Omental fat pad (tissue), 4 donors: ENCODE measurements around the gene CEMIP. TPM values are rescaled to one million over a fixed set of nuclear protein-coding genes. Genes with fewer than 3 reads are reported as not detected.

Experiments
- ATAC-seq: fragments of 150-250 bp; one replicate; pipeline ENCODE4 v1.9.1; 2016; ENCODE audit warnings: mild to moderate bottlenecking, moderate library complexity; ENCODE audit not compliant: low FRiP score
- DNase-seq: peaks from one replicate; pipeline ENCODE4 v3.0.0-alpha.2; 2019; ENCODE audit warnings: low spot score
- total RNA-seq, 4 donors: library from RNA; depleted of rRNA; stranded (reverse); fragments of >200 nt; gene quantifications; one replicate each; pipeline ENCODE4 v1.1.0, GENCODE V29; 2016
- TF ChIP-seq, protein P1 (sequence below), 3 donors: fragments of 450-650 bp; IDR thresholded peaks; one replicate each; pipeline ENCODE4 v1.5.1; 2016 to 2017; ENCODE audit warnings: antibody characterized with exemption in 3 of 3, mild to moderate bottlenecking in 3 of 3, moderate library complexity in 2 of 3

CEMIP gene
- total RNA-seq, 4 donors from 2014 or later = 0.19 to 9.5 (median 1.2) TPM; not detected in 1

DNA sequence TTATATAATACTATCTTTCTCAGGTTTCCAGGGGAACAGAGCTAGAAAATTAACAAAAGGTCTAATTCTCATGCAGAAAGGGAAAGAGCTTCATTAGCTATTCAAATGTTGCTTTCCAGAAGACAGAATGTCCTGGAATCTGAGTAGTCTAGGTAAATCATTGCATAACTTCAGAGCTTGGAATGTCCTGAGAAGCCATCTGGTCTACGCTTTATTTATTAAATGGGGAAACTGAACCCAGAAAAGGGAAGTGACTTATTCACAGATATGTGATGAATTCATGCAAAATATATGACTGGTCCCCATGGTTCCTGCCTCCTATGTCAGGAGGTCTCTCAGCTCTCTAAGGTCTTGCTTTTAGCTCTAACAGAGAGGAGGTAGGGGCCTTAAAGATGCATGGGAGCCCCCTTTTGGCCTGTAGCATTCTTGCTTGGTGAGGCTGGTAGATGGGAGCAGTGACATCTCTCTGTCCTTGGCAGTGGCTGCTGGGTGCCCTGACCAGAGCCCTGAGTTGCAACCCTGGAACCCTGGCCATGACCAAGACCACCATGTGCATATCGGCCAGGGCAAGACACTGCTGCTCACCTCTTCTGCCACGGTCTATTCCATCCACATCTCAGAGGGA is 99.2 kb downstream of the CEMIP start:
- no peak for DNase-seq
- TF ChIP-seq, protein P1, sequence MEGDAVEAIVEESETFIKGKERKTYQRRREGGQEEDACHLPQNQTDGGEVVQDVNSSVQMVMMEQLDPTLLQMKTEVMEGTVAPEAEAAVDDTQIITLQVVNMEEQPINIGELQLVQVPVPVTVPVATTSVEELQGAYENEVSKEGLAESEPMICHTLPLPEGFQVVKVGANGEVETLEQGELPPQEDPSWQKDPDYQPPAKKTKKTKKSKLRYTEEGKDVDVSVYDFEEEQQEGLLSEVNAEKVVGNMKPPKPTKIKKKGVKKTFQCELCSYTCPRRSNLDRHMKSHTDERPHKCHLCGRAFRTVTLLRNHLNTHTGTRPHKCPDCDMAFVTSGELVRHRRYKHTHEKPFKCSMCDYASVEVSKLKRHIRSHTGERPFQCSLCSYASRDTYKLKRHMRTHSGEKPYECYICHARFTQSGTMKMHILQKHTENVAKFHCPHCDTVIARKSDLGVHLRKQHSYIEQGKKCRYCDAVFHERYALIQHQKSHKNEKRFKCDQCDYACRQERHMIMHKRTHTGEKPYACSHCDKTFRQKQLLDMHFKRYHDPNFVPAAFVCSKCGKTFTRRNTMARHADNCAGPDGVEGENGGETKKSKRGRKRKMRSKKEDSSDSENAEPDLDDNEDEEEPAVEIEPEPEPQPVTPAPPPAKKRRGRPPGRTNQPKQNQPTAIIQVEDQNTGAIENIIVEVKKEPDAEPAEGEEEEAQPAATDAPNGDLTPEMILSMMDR (IDR thresholded peaks at IDR 0.05) = no peak
- ATAC-seq = no peak

DNA sequence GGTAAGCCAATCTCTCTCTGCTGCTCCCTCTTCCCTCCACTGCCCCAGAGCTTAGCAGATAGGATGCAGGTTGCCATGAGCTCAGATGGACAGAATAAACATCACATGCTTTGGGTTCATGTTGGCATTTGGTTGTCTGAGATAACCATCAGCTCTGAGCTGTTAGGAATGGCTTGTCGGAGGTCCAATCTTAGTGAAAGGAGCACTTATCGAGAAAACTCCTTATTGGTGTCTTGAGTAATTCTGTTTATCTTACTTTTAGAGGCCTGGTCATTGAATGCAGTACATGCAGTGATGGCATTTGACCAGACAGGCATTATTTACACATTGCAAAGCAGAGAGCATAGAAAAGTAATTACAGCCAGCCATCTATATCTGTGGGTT is 99.7 kb downstream of the CEMIP start:
- TF ChIP-seq, protein P1 (IDR thresholded peaks at IDR 0.05) = no peak
- no peak for DNase-seq
- no peak for ATAC-seq

DNA sequence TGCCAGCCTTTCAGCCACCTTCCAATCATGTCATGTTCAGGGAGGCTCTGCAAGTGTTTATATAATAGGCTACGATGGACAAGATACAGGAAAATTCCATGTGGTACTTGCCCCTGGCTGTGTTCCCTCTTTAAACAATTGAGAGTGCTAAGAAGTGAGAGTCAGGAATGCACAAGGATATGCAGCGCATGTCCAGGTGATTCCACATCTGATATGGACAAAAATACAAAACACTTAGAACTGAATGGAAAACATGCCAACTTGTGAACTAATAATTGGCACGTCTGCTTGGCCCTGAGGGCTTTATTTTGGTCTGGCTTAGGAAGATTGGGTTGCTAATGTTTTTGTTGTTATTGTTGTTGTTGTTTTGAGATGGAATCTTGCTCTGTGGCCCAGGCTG is 100.9 kb downstream of the CEMIP start:
- ATAC-seq (no peak), DNase-seq (no peak)
- TF ChIP-seq, protein P1 (IDR thresholded peaks at IDR 0.05) = no peak

DNA sequence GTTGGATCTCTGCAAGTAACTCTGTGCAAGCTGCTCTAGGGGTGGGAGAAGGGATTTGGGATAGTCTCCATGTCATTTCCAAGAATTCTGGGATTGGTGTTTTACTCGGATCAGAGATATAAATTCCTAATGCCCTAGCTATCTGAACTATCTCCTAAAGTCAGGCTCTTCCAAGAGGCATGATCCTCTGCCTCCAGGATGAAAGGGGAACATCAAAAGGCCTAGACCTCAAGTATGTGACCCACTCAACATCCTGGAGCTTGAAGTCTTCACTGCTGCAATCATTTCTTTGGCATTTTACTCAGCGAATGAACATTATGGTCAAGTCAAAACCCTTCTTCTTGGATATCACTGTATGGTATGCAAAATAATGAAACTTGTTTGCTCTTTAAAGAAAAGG is 104.5 kb downstream of the CEMIP start:
- DNase-seq (no peak), ATAC-seq (no peak)
- TF ChIP-seq, protein P1 (IDR thresholded peaks at IDR 0.05) = no peak

DNA sequence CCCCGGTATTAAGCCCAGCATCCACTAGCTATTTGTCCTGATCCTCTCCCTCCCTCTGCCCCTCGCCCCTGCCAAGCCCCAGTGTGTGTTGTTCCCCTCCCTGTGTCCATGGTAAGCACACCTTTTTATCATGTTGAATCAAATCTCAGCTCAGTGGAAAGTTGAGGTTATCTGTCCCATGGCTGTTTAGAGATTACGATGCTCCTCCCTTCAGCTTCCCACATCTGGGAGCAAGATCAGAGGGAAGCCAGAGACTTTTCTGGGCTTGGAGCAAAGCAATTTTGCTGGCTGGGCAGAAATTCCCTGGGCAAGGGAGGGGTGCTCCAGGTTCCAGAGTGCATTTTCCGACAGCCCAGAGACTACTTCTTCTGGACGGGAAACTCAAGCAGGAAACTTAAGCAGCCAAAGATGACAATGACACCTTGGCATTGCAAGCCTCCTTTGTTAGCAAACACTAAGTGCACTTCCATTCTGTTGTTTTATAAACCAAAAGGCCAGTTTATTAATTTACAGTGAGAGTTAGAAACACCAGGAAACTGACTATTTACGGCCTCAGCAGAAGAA is 105.9 kb downstream of the CEMIP start:
- ATAC-seq = no peak
- TF ChIP-seq, protein P1 (IDR thresholded peaks at IDR 0.05) = no peak
- DNase-seq = no peak

DNA sequence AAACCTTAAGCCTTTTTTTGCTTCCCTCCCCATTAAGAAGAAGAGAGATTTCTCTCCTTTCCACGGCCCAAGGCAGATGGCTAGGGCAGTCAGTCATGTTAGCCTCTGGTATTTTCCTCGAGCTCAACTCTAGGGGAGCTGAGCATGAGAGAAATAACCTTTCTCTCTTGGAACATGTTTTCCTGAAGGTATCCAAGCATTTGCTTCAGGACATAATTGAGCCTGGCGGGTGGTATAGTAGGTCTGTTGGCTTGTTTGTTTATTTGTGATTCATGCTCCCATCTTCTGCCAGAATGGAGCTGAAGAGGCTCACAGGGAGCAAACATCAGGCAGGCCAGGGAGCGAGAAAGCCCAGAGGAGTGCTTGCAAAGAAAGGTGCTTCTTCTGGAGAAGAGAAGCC is 108.0 kb downstream of the CEMIP start:
- TF ChIP-seq, protein P1 (IDR thresholded peaks at IDR 0.05) = no peak
- DNase-seq = no peak
- no peak for ATAC-seq

DNA sequence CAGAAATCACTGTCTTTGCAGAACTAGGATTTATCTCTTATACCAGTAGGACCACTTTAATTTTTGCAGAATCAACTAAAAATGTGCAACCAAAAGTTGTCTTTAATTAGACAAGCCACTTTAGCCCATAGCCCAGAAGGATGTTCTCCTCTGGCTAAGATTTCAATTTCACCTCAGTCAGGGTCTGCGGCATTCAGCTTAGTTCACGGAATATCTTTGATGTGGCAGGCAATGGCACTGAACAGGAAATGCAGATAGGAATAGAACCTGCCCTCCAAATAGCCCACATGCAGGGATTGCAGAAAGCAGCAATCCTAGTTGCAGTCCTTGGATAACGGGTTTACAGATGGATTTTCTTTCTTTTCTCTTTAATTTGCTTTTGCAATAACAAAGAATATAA is 109.7 kb downstream of the CEMIP start:
- TF ChIP-seq, protein P1 (IDR thresholded peaks at IDR 0.05) = no peak
- ATAC-seq (no peak), DNase-seq (no peak)
